ENCODE measurements around the gene PCYT1B. TPM values are rescaled to one million over a fixed set of nuclear protein-coding genes. Genes with fewer than 3 reads are reported as not detected.
A peak's percentile ranks its signal among the peaks of the same experiment; 100 is the strongest.

PCYT1B gene
- total and polyA plus RNA-seq, 2 of the 13 experiments (the other 11 are each of a cell fraction or from before 2014, with no cell fraction given) = 6.1 to 9.2 TPM

DNA sequence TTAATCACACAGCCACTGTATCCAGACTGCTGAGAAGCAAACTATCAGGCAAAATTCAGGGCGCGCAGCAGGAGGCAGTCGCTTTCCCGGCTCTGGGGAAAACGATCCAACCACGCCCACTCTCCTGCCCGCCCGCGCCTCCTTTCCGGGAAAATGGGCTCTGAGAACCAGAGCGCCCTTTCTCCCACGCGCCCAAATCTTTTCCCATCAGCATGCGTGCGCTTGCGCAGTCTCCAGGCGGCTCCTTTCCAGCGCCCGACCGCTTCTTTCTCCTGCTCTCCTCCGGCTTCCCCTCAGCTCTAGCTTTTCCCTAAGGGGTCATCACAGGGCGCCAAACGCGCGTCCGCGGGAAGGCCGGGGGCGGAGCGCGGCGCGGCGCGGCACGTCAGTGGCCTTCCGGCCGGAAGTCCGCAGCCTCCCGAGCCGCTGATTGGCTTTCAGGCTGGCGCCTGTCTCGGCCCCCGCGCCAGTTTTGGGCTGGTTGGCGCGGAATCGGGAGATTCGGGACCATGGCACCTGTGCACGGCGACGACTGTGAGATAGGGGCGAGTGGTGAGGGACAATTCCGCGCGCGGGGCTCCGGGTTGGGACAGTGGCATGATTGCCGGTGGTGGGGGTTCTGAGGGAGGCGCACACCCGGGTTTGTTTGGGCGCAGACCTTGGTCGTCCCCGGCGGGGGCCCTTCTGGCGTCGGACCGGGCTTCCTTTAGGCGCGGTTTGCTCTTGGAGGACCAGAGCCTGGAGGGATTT lies 46.5 kb upstream of the PCYT1B start, which contains the start of gene POLA1 (continued):
- TF ChIP-seq, protein P1, sequence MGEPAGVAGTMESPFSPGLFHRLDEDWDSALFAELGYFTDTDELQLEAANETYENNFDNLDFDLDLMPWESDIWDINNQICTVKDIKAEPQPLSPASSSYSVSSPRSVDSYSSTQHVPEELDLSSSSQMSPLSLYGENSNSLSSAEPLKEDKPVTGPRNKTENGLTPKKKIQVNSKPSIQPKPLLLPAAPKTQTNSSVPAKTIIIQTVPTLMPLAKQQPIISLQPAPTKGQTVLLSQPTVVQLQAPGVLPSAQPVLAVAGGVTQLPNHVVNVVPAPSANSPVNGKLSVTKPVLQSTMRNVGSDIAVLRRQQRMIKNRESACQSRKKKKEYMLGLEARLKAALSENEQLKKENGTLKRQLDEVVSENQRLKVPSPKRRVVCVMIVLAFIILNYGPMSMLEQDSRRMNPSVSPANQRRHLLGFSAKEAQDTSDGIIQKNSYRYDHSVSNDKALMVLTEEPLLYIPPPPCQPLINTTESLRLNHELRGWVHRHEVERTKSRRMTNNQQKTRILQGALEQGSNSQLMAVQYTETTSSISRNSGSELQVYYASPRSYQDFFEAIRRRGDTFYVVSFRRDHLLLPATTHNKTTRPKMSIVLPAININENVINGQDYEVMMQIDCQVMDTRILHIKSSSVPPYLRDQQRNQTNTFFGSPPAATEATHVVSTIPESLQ (CRISPR knock-in tag; conservative IDR thresholded peaks at IDR 0.05) = no peak
- TF ChIP-seq TEAD3 (CRISPR knock-in tag; optimal IDR thresholded peaks at IDR 0.05; ENCODE audit: borderline replicate concordance) (peak; percentile 35), FOXA3 (CRISPR knock-in tag; IDR thresholded peaks at IDR 0.05) (0 out of 2 replicates have a peak, but pooled peaks have one; percentile 12), ZNF570 (CRISPR knock-in tag; IDR thresholded peaks at IDR 0.05; ENCODE audit: borderline replicate concordance) (no peak), NPAS2 (CRISPR knock-in tag; IDR thresholded peaks at IDR 0.05; ENCODE audit: borderline replicate concordance) (no peak), PCBP2 (optimal IDR thresholded peaks at IDR 0.05; ENCODE audit: low read depth, low read length, poor library complexity, severe bottlenecking) (no peak), MEF2D (CRISPR knock-in tag; IDR thresholded peaks at IDR 0.05) (no peak), ZNF615 (CRISPR knock-in tag; IDR thresholded peaks at IDR 0.05; ENCODE audit: borderline replicate concordance) (no peak), MAFK (conservative IDR thresholded peaks at IDR 0.05 in 1 of 2, IDR thresholded peaks at IDR 0.05 in 1 of 2; ENCODE audit: low read length in 2 of 2) (no peak), ZNF431 (CRISPR knock-in tag; IDR thresholded peaks at IDR 0.05; ENCODE audit: borderline replicate concordance, low read depth) (no peak), ZNF552 (CRISPR knock-in tag; IDR thresholded peaks at IDR 0.05; ENCODE audit: borderline replicate concordance) (no peak; the same call in 1 of the 2 replicates), ZFP36 (IDR thresholded peaks at IDR 0.05; ENCODE audit: borderline replicate concordance, low read depth, low read length, partially characterized antibody) (no peak), ZNF235 (CRISPR knock-in tag; IDR thresholded peaks at IDR 0.05; ENCODE audit: borderline replicate concordance) (no peak), ZNF569 (CRISPR knock-in tag; IDR thresholded peaks at IDR 0.05; ENCODE audit: borderline replicate concordance) (no peak)
- TF ChIP-seq, protein P2, sequence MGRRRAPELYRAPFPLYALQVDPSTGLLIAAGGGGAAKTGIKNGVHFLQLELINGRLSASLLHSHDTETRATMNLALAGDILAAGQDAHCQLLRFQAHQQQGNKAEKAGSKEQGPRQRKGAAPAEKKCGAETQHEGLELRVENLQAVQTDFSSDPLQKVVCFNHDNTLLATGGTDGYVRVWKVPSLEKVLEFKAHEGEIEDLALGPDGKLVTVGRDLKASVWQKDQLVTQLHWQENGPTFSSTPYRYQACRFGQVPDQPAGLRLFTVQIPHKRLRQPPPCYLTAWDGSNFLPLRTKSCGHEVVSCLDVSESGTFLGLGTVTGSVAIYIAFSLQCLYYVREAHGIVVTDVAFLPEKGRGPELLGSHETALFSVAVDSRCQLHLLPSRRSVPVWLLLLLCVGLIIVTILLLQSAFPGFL (CRISPR knock-in tag; IDR thresholded peaks at IDR 0.05) = no peak
- TF ChIP-seq, protein P3, sequence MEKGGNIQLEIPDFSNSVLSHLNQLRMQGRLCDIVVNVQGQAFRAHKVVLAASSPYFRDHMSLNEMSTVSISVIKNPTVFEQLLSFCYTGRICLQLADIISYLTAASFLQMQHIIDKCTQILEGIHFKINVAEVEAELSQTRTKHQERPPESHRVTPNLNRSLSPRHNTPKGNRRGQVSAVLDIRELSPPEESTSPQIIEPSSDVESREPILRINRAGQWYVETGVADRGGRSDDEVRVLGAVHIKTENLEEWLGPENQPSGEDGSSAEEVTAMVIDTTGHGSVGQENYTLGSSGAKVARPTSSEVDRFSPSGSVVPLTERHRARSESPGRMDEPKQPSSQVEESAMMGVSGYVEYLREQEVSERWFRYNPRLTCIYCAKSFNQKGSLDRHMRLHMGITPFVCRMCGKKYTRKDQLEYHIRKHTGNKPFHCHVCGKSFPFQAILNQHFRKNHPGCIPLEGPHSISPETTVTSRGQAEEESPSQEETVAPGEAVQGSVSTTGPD (CRISPR knock-in tag; IDR thresholded peaks at IDR 0.05) = no peak
- TF ChIP-seq, protein P4, sequence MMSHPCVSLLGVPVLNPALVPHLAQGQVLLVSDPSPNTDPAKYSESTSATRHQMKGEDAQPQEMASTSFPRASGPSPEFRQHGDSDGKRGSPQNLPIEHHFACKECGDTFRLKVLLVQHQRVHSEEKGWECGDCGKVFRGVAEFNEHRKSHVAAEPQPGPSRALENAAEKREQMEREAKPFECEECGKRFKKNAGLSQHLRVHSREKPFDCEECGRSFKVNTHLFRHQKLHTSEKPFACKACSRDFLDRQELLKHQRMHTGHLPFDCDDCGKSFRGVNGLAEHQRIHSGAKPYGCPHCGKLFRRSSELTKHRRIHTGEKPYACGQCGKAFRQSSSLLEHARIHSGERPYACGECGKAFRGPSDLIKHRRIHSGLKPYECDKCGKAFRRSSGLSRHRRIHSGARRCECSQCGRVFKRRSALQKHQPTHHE (CRISPR knock-in tag; IDR thresholded peaks at IDR 0.05; ENCODE audit: borderline replicate concordance) = no peak
- TF ChIP-seq, protein P5, sequence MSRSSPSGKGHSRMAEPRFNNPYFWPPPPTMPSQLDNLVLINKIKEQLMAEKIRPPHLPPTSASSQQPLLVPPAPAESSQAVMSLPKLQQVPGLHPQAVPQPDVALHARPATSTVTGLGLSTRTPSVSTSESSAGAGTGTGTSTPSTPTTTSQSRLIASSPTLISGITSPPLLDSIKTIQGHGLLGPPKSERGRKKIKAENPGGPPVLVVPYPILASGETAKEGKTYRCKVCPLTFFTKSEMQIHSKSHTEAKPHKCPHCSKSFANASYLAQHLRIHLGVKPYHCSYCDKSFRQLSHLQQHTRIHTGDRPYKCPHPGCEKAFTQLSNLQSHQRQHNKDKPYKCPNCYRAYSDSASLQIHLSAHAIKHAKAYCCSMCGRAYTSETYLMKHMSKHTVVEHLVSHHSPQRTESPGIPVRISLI (CRISPR knock-in tag; IDR thresholded peaks at IDR 0.05; ENCODE audit: borderline replicate concordance) = no peak
- TF ChIP-seq, protein P6, sequence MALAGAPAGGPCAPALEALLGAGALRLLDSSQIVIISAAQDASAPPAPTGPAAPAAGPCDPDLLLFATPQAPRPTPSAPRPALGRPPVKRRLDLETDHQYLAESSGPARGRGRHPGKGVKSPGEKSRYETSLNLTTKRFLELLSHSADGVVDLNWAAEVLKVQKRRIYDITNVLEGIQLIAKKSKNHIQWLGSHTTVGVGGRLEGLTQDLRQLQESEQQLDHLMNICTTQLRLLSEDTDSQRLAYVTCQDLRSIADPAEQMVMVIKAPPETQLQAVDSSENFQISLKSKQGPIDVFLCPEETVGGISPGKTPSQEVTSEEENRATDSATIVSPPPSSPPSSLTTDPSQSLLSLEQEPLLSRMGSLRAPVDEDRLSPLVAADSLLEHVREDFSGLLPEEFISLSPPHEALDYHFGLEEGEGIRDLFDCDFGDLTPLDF (CRISPR knock-in tag; IDR thresholded peaks at IDR 0.05) = peak; percentile 95

Measured in HepG2 (cell line).